Ectodermal cell (in vitro differentiated cells): Measurements from ENCODE around the gene BNIP3.
"Not testable (repeated sequence)": the region's sequence is repeated elsewhere in the genome, so short reads cannot be mapped to it uniquely, and the experiment has no call there.

Source experiments
- H3K27ac ChIP-seq: 2 replicates; pipeline ENCODE4 v1.7.0; 2013; ENCODE audit warnings: mild to moderate bottlenecking, low read depth, low read length; ENCODE audit not compliant: insufficient read depth, poor library complexity, severe bottlenecking
- H3K27me3 ChIP-seq: 2 replicates; pipeline ENCODE4 v1.7.0; 2013; ENCODE audit warnings: mild to moderate bottlenecking, low read length; ENCODE audit not compliant: insufficient read depth, control insufficient read depth, poor library complexity, severe bottlenecking
- H3K36me3 ChIP-seq: one replicate; pipeline ENCODE4 v1.7.0; 2013; ENCODE audit warnings: low read length; ENCODE audit not compliant: control insufficient read depth, insufficient read depth
- H3K4me1 ChIP-seq: one replicate; pipeline ENCODE4 v1.7.0; 2013; ENCODE audit warnings: low read length; ENCODE audit not compliant: control insufficient read depth, insufficient read depth
- H3K4me3 ChIP-seq: 2 replicates; pipeline ENCODE4 v1.7.0; 2013; ENCODE audit warnings: low read depth, low read length, control low read depth; ENCODE audit not compliant: insufficient read depth
- H3K9me3 ChIP-seq: 2 replicates; pipeline ENCODE4 v1.7.0; 2013; ENCODE audit warnings: mild to moderate bottlenecking, low read length, moderate library complexity; ENCODE audit not compliant: control insufficient read depth
- WGBS, 2 experiments: methylation state at CpG; one replicate each; pipeline ENCODE4 v1.1.7; 2013; ENCODE audit warnings: missing lambda C conversion rate in 2 of 2; 5-methylcytosine and 5-hydroxymethylcytosine counted together

Gene BNIP3

DNA sequence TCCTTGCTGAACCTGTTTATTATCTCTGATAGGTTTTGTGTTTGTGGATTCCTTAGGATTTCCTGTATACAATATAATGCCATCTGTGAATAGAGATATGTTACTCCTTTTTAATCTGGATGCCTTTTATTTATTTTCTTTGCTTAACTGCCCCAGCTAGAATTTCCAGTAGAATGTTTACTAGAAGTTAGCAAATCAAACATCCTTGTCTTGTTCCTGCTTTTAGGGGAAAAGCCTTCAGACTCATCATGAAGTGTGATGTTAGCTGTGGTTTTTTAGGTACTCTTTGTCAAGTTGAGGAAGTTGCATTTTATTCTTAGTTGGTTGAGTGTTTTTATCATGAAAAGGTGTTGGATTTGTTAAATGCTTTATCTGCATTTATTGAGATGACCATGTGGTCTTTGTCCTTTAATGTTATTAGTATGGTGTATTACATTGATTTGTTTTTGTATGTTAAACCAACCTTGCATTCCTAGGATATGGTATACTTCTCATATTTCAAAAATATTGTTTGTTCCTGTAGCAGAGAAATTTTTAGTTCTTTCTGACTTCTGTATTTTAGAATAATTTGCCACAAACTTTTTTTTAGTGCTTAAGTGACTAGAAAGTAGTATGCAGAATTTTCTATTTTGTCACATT lies 56.6 kb downstream of the BNIP3 start:
- H3K4me3 ChIP-seq, result no peak overlapping the region
- no peaks in the 10 kb centered on the region for H3K27me3 ChIP-seq
- peaks cover 5% of the 10 kb centered on the region for H3K4me1 ChIP-seq
- H3K27ac ChIP-seq, result no peak overlapping the region
- no peaks in the 10 kb centered on the region for H3K36me3 ChIP-seq
- H3K9me3 ChIP-seq, result no peaks in the 10 kb centered on the region

DNA sequence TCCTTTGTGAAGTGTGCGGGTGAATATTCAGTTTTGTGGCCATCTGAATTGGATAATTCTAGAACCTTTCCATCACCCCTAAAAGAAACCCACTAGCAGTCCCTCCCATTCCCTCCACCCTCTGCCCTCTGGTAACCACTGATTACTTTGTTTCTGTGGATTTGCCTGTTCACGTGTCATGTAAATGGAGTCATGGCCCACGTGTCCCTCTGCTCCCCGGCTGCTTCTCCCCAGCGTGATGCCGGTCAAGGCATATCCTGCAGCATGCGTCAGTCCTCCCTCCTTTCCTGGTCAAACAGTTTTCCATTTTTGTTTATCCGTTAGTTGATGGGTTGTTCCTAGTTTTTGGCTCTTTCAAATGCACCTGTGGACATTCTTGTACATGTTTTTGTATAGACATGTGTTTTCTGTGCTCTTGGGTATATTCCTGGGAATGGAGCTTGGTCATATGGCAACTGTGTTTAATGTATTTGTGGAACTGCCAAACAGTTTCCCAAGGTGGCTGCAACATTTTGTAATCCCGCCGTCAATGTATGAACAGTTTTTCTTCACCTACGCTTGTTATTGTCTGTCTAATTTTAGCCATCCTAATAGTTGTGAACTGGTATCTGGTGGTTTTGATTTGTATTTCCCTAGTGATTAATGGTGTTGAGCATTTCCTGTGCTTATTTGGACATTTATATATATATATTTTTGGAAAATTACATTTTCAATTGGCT lies 58.5 kb downstream of the BNIP3 start:
- no peak overlapping the region for H3K4me3 ChIP-seq
- no peak overlapping the region for H3K27ac ChIP-seq
- H3K9me3 ChIP-seq, result no peaks in the 10 kb centered on the region
- 90 to 92% methylated on average over 11 of the region's 11 CpGs for WGBS, 2 experiments
- H3K36me3 ChIP-seq, result no peaks in the 10 kb centered on the region
- no peaks in the 10 kb centered on the region for H3K27me3 ChIP-seq
- peaks cover under 1% of the 10 kb centered on the region for H3K4me1 ChIP-seq

DNA sequence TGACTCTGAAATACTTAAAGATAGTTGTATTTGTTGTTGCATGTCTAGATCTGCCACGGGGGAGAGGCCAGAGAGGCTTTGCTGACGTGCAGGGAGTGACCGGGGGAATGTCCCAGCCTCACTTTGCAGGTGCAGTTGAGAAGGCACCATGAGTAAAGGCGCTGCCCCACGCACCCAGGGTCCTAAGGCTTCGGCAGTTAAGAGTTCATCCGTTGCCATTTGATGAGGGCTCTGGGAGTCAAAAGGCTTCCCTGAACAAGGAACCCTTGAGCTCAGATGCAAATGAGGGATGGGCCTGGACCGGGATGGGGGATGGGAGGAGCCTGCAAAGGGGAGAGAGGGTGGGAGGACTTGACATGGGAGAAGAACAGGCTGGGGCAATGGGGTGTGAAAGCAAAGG lies 60.5 kb downstream of the BNIP3 start:
- H3K27me3 ChIP-seq, result no peaks in the 10 kb centered on the region
- no peak overlapping the region for H3K27ac ChIP-seq
- WGBS, 2 experiments, result 75 to 79% methylated on average over 8 of the region's 8 CpGs

DNA sequence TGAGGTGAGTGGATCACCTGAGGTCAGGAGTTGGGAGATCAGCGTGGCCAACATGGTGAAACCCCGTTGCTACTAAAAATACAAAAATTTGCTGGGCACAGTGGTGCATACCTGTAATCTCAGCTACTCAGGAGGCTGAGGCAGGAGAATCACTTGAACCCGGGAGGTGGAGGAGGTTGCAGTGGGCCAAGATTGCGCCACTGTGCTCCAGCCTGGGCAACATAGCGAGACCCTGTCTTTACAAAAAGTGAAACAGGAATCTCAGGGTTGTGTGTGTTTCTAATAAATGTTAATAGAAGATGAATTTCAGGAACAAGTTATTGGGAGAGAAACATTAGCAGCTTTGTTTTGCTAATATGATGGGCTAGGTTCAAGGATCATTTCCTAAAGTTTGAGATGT lies 61.0 kb downstream of the BNIP3 start:
- WGBS, 2 experiments, result 95 to 97% methylated on average over 5 of the region's 5 CpGs
- no peaks in the 10 kb centered on the region for H3K9me3 ChIP-seq
- H3K4me3 ChIP-seq, result no peak overlapping the region
- H3K27me3 ChIP-seq, result no peaks in the 10 kb centered on the region
- no peak overlapping the region for H3K27ac ChIP-seq
- H3K4me1 ChIP-seq, result no peaks in the 10 kb centered on the region
- no peaks in the 10 kb centered on the region for H3K36me3 ChIP-seq

More for the DNA sequence above, 60.5 kb downstream of the BNIP3 start:
- Histone ChIP-seq H3K4me1 (no peaks in the 10 kb centered on the region), H3K9me3 (no peaks in the 10 kb centered on the region), H3K36me3 (no peaks in the 10 kb centered on the region), H3K4me3 (no peak overlapping the region)

DNA sequence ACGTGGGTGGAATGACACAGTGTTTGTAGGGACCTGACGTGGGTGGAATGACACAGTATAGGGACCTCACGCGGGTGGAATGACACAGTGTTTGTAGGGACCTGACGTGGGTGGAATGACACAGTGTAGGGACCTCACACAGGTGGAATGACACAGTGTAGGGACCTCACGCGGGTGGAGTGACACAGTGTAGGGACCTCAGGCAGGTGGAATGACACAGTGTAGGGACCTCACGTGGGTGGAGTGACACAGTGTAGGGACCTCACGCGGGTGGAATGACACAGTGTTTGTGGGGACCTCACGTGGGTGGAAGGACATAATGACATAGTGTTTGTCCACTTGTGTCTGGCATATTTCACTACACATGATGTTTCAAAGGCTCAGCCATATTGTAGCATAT lies 61.6 kb downstream of the BNIP3 start:
- Histone ChIP-seq H3K36me3 (no peaks in the 10 kb centered on the region), H3K9me3 (no peaks in the 10 kb centered on the region), H3K27ac (no peak overlapping the region), H3K27me3 (no peaks in the 10 kb centered on the region), H3K4me1 (no peaks in the 10 kb centered on the region), H3K4me3 (no peak overlapping the region)
- WGBS, 2 experiments, result 93 to 97% methylated on average over 11 of the region's 11 CpGs

DNA sequence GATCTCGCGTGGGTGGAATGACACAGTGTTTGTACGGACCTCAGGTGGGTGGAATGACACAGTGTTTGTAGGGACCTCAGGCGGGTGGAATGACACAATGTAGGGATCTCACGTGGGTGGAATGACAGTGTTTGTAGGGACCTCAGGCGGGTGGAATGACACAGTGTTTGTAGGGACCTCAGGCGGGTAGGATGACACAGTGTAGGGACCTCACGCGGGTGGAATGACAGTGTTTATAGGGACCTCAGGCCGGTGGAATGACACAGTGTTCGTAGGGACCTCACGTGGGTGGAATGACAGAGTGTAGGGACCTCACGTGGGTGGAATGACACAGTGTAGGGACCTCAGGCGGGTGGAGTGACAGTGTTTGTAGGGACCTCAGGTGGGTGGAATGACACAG lies 62.3 kb downstream of the BNIP3 start:
- H3K4me3 ChIP-seq, H3K9me3 ChIP-seq, H3K27ac ChIP-seq, H3K36me3 ChIP-seq, H3K27me3 ChIP-seq, H3K4me1 ChIP-seq: not testable (repeated sequence)
- 95% methylated on average over 14 of the region's 14 CpGs for WGBS, 2 experiments
